Testis (tissue), 2 donors: ENCODE results near the gene SIM1.

Source experiments
- CTCF ChIP-seq, 3 experiments: fragments of 450-650 bp in 2 of 3; fragments of 200-600 bp in 1 of 3; sonication (generic) in 1 of 3; IDR thresholded peaks; one replicate each; pipeline ENCODE4 v1.5.1; 2016 to 2019; ENCODE audit warnings: antibody characterized with exemption in 3 of 3, mild to moderate bottlenecking in 2 of 3, moderate library complexity in 1 of 3
- POLR2A ChIP-seq: fragments of 450-650 bp; IDR thresholded peaks from one replicate; pipeline ENCODE4 v1.6.1; 2017; ENCODE audit warnings: antibody characterized with exemption, mild to moderate bottlenecking, moderate library complexity

- TF ChIP-seq CTCF (IDR thresholded peaks at IDR 0.05) (no peak), POLR2A (no peak)
Observed at GRCh38 chr6:100338090-100338489, 126.6 kb downstream of the SIM1 start.
